SK-N-SH treated with all-trans-retinoic acid at 6 μM for 48 hours (cell line): ENCODE results near the gene PDE5A.

ENCODE experiments used
- ATAC-seq: fragments of 200-7000 bp; cut with Tn5 transposase; 3 replicates; pipeline ENCODE4 v1.9.1; 2020; ENCODE audit warnings: mild to moderate bottlenecking, moderate library complexity
- ARNTL ChIP-seq: fragments of 450-650 bp; formaldehyde crosslinking; IDR thresholded peaks from 2 replicates; pipeline ENCODE4 v1.5.0; 2020; ENCODE audit warnings: low read depth, mild to moderate bottlenecking, moderate library complexity, borderline replicate concordance
- BACH2 ChIP-seq: fragments of 250-450 bp; sonication (Bioruptor Pico); IDR thresholded peaks from 2 replicates; pipeline ENCODE4 v1.9.0; 2021; ENCODE audit warnings: mild to moderate bottlenecking, borderline replicate concordance
- CREB5 ChIP-seq: fragments of 250-450 bp; sonication (Bioruptor Pico); IDR thresholded peaks from 2 replicates; pipeline ENCODE4 v1.5.1; 2020; ENCODE audit warnings: low read depth, mild to moderate bottlenecking, moderate library complexity
- CSDC2 ChIP-seq: fragments of 250-450 bp; sonication (Bioruptor Pico); IDR thresholded peaks from 2 replicates; pipeline ENCODE4 v1.5.0; 2020; ENCODE audit warnings: mild to moderate bottlenecking, moderate library complexity
- CSRNP3 ChIP-seq: fragments of 250-450 bp; sonication (Bioruptor Pico); IDR thresholded peaks from 2 replicates; pipeline ENCODE4 v1.5.1; 2021; ENCODE audit warnings: mild to moderate bottlenecking, moderate library complexity
- ESRRG ChIP-seq: fragments of 250-450 bp; sonication (Bioruptor Pico); IDR thresholded peaks from 2 replicates; pipeline ENCODE4 v1.6.1; 2021; ENCODE audit warnings: mild to moderate bottlenecking
- GLIS3 ChIP-seq: fragments of 250-450 bp; sonication (Bioruptor Pico); IDR thresholded peaks from 2 replicates; pipeline ENCODE4 v1.5.0; 2020; ENCODE audit warnings: mild to moderate bottlenecking, moderate library complexity
- ISL1 ChIP-seq: fragments of 250-450 bp; sonication (Bioruptor Pico); IDR thresholded peaks from 2 replicates; pipeline ENCODE4 v2.1.2; 2022; ENCODE audit warnings: mild to moderate bottlenecking, moderate library complexity
- OSR1 ChIP-seq: fragments of 250-450 bp; sonication (Bioruptor Pico); IDR thresholded peaks from 2 replicates; pipeline ENCODE4 v1.8.0; 2022; ENCODE audit warnings: moderate library complexity, mild to moderate bottlenecking, inconsistent platforms
- PATZ1 ChIP-seq: fragments of 250-450 bp; sonication (Bioruptor Pico); IDR thresholded peaks from 2 replicates; pipeline ENCODE4 v1.8.0; 2020; ENCODE audit warnings: mild to moderate bottlenecking, moderate library complexity, borderline replicate concordance
- POU6F1 ChIP-seq: fragments of 250-450 bp; sonication (Bioruptor Pico); IDR thresholded peaks from 2 replicates; pipeline ENCODE4 v1.8.0; 2021; ENCODE audit warnings: low read depth, mild to moderate bottlenecking, moderate library complexity, borderline replicate concordance
- PPARA ChIP-seq: fragments of 250-450 bp; sonication (Bioruptor Pico); IDR thresholded peaks from 2 replicates; pipeline ENCODE4 v1.5.0; 2020; ENCODE audit warnings: mild to moderate bottlenecking, borderline replicate concordance
- RARB ChIP-seq: fragments of 250-450 bp; sonication (Bioruptor Pico); IDR thresholded peaks from 2 replicates; pipeline ENCODE4 v1.8.0; 2021; ENCODE audit warnings: mild to moderate bottlenecking, moderate library complexity
- SNAI2 ChIP-seq: fragments of 250-450 bp; sonication (Bioruptor Pico); IDR thresholded peaks from 2 replicates; pipeline ENCODE4 v1.5.0; 2020; ENCODE audit warnings: mild to moderate bottlenecking, moderate library complexity
- TCF4 ChIP-seq: fragments of 250-450 bp; sonication (Bioruptor Pico); IDR thresholded peaks from 2 replicates; pipeline ENCODE4 v1.8.0; 2021; ENCODE audit warnings: mild to moderate bottlenecking, moderate library complexity, borderline replicate concordance
- TOX ChIP-seq: fragments of 250-450 bp; sonication (Bioruptor Pico); IDR thresholded peaks from 2 replicates; pipeline ENCODE4 v1.8.0; 2021; ENCODE audit warnings: mild to moderate bottlenecking, moderate library complexity, borderline replicate concordance
- TSHZ2 ChIP-seq: fragments of 250-450 bp; sonication (Bioruptor Pico); IDR thresholded peaks from 2 replicates; pipeline ENCODE4 v1.5.0; 2020; ENCODE audit warnings: mild to moderate bottlenecking, moderate library complexity
- ZC3H10 ChIP-seq: fragments of 250-450 bp; sonication (Bioruptor Pico); IDR thresholded peaks from 2 replicates; pipeline ENCODE4 v1.5.1; 2021; ENCODE audit warnings: mild to moderate bottlenecking, moderate library complexity
- ZFP3 ChIP-seq: fragments of 250-450 bp; sonication (Bioruptor Pico); IDR thresholded peaks from 2 replicates; pipeline ENCODE4 v1.5.0; 2020; ENCODE audit warnings: mild to moderate bottlenecking, moderate library complexity
- ZFP30 ChIP-seq: fragments of 450-650 bp; formaldehyde crosslinking; IDR thresholded peaks from 2 replicates; pipeline ENCODE4 v1.5.0; 2022; ENCODE audit warnings: mild to moderate bottlenecking, moderate library complexity
- ZNF565 ChIP-seq: fragments of 450-650 bp; formaldehyde crosslinking; conservative IDR thresholded peaks from 2 replicates; pipeline ENCODE4 v1.5.0; 2020; ENCODE audit warnings: low read depth, mild to moderate bottlenecking, moderate library complexity
- ZNF70 ChIP-seq: fragments of 450-650 bp; formaldehyde crosslinking; IDR thresholded peaks from 2 replicates; pipeline ENCODE4 v1.5.0; 2020; ENCODE audit warnings: mild to moderate bottlenecking, moderate library complexity
- ZNF8 ChIP-seq: fragments of 450-650 bp; formaldehyde crosslinking; IDR thresholded peaks from 2 replicates; pipeline ENCODE4 v1.5.0; 2020; ENCODE audit warnings: mild to moderate bottlenecking, moderate library complexity

The PDE5A gene

GRCh38 chr4:119626420-119626819 is 2.2 kb downstream of the PDE5A start:
- no peak for TF ChIP-seq ZNF8 (CRISPR knock-in tag)
- no peak for TF ChIP-seq ZFP3
- no peak for TF ChIP-seq SNAI2 (CRISPR knock-in tag)
- TF ChIP-seq ISL1: no peak
- TF ChIP-seq GLIS3 (CRISPR knock-in tag): no peak
- no peak for TF ChIP-seq CSRNP3 (CRISPR knock-in tag)
- TF ChIP-seq PATZ1 (CRISPR knock-in tag): no peak
- TF ChIP-seq TSHZ2 (CRISPR knock-in tag): no peak
- no peak for TF ChIP-seq BACH2
- no peak for TF ChIP-seq CREB5 (CRISPR knock-in tag)
- TF ChIP-seq ZNF565 (CRISPR knock-in tag): no peak
- no peak for TF ChIP-seq OSR1 (CRISPR knock-in tag)
- no peak for TF ChIP-seq PPARA (CRISPR knock-in tag)
- TF ChIP-seq TOX (CRISPR knock-in tag): no peak
- no peak for TF ChIP-seq POU6F1 (CRISPR knock-in tag)
- no peak for TF ChIP-seq ZNF70 (CRISPR knock-in tag)
- no peak for TF ChIP-seq ZC3H10
- no peak for TF ChIP-seq TCF4 (CRISPR knock-in tag)
- TF ChIP-seq CSDC2 (CRISPR knock-in tag): no peak
- no peak for ATAC-seq

- no peak for ATAC-seq
- TF ChIP-seq BACH2: no peak
- no peak for TF ChIP-seq ZFP30 (CRISPR knock-in tag)
- no peak for TF ChIP-seq SNAI2 (CRISPR knock-in tag)
- no peak for TF ChIP-seq ARNTL (CRISPR knock-in tag)
- no peak for TF ChIP-seq ZNF70 (CRISPR knock-in tag)
- TF ChIP-seq CREB5 (CRISPR knock-in tag): no peak
- no peak for TF ChIP-seq CSDC2 (CRISPR knock-in tag)
- TF ChIP-seq OSR1 (CRISPR knock-in tag): no peak
- no peak for TF ChIP-seq POU6F1 (CRISPR knock-in tag)
- TF ChIP-seq GLIS3 (CRISPR knock-in tag): no peak
- TF ChIP-seq TOX (CRISPR knock-in tag): no peak
- no peak for TF ChIP-seq CSRNP3 (CRISPR knock-in tag)
- no peak for TF ChIP-seq PPARA (CRISPR knock-in tag)
- TF ChIP-seq ZFP3: no peak
- TF ChIP-seq RARB (CRISPR knock-in tag): no peak
- no peak for TF ChIP-seq ESRRG (CRISPR knock-in tag)
These were observed 2.8 kb downstream of the PDE5A start for GRCh38 chr4:119625761-119626160.
